Hepatocyte (in vitro differentiated cells): ENCODE measurements around the gene GSN. TPM values are rescaled to one million over a fixed set of nuclear protein-coding genes. Genes with fewer than 3 reads are reported as not detected.

Experiments
- DNase-seq: peaks from one replicate; pipeline ENCODE4 v3.0.0-alpha.2; 2016; ENCODE audit warnings: low spot score
- H2AFZ ChIP-seq: fragments of 200-600 bp; sonication (generic); 2 replicates; pipeline ENCODE4 v1.6.0; 2016; ENCODE audit warnings: antibody characterized with exemption, mild to moderate bottlenecking
- H3K27ac ChIP-seq: fragments of 200-600 bp; sonication (generic); 2 replicates; pipeline ENCODE4 v1.5.1; 2016; ENCODE audit warnings: mild to moderate bottlenecking
- H3K27me3 ChIP-seq: fragments of 200-600 bp; sonication (generic); 2 replicates; pipeline ENCODE4 v1.6.1; 2016
- H3K36me3 ChIP-seq: fragments of 200-600 bp; sonication (generic); replicated peaks from 2 replicates; pipeline ENCODE4 v1.5.1; 2016; ENCODE audit warnings: low read depth; ENCODE audit not compliant: insufficient read depth
- H3K4me1 ChIP-seq: fragments of 200-600 bp; sonication (generic); 2 replicates; pipeline ENCODE4 v1.5.1; 2016; ENCODE audit warnings: mild to moderate bottlenecking, moderate library complexity; ENCODE audit not compliant: insufficient read depth
- H3K4me2 ChIP-seq: fragments of 200-600 bp; sonication (generic); 2 replicates; pipeline ENCODE4 v1.6.0; 2016
- H3K4me3 ChIP-seq: fragments of 200-600 bp; sonication (generic); 2 replicates; pipeline ENCODE4 v1.5.1; 2016; ENCODE audit warnings: mild to moderate bottlenecking
- H3K79me2 ChIP-seq: fragments of 200-600 bp; sonication (generic); 2 replicates; pipeline ENCODE4 v1.6.0; 2017; ENCODE audit warnings: mild to moderate bottlenecking
- H3K9me2 ChIP-seq: fragments of 200-600 bp; sonication (generic); replicated peaks from 2 replicates; pipeline ENCODE4 v1.6.0; 2017; ENCODE audit warnings: mild to moderate bottlenecking; ENCODE audit not compliant: insufficient read depth
- H3K9me3 ChIP-seq: fragments of 200-600 bp; sonication (generic); 2 replicates; pipeline ENCODE4 v1.5.1; 2016; ENCODE audit warnings: low read depth, mild to moderate bottlenecking
- H4K20me1 ChIP-seq: fragments of 200-600 bp; sonication (generic); 2 replicates; pipeline ENCODE4 v1.6.0; 2016; ENCODE audit warnings: mild to moderate bottlenecking; ENCODE audit not compliant: insufficient read depth, poor library complexity, severe bottlenecking
- EZH2 ChIP-seq: fragments of 200-600 bp; sonication (generic); IDR thresholded peaks from 2 replicates; pipeline ENCODE4 v1.6.1; 2016; ENCODE audit warnings: antibody characterized with exemption, mild to moderate bottlenecking, borderline replicate concordance
- EZH2phosphoT487 ChIP-seq: fragments of 200-600 bp; sonication (generic); IDR thresholded peaks from one replicate; pipeline ENCODE4 v1.6.1; 2018; ENCODE audit warnings: antibody characterized with exemption, mild to moderate bottlenecking, low read depth, moderate library complexity; ENCODE audit not compliant: unreplicated experiment, severe bottlenecking
- WGBS: methylation state at CpG from one replicate; pipeline ENCODE4 v1.1.6; 2016; ENCODE audit warnings: low lambda C conversion rate; ENCODE audit errors: missing lambda C conversion rate; 5-methylcytosine and 5-hydroxymethylcytosine counted together
- polyA plus RNA-seq: library from polyadenylated mRNA; unstranded; fragments of >200 nt; fragmentation: Nextera tagmentation; extraction: Ambion mirVana; gene quantifications from 2 replicates; pipeline ENCODE4 v1.2.1, GENCODE V29; 2016
- total RNA-seq: library from RNA; depleted of rRNA; stranded (reverse); fragments of >200 nt; gene quantifications from 2 replicates; pipeline ENCODE4 v1.2.3, GENCODE V29; 2014
- TF ChIP-seq, protein P1 (sequence below): fragments of 200-600 bp; sonication (generic); IDR thresholded peaks from 2 replicates; pipeline ENCODE4 v1.5.1; 2016; ENCODE audit warnings: antibody characterized with exemption, mild to moderate bottlenecking; ENCODE audit not compliant: poor library complexity

GSN gene
- total and polyA plus RNA-seq, 2 experiments from 2014 or later: 396 to 404 TPM

DNA sequence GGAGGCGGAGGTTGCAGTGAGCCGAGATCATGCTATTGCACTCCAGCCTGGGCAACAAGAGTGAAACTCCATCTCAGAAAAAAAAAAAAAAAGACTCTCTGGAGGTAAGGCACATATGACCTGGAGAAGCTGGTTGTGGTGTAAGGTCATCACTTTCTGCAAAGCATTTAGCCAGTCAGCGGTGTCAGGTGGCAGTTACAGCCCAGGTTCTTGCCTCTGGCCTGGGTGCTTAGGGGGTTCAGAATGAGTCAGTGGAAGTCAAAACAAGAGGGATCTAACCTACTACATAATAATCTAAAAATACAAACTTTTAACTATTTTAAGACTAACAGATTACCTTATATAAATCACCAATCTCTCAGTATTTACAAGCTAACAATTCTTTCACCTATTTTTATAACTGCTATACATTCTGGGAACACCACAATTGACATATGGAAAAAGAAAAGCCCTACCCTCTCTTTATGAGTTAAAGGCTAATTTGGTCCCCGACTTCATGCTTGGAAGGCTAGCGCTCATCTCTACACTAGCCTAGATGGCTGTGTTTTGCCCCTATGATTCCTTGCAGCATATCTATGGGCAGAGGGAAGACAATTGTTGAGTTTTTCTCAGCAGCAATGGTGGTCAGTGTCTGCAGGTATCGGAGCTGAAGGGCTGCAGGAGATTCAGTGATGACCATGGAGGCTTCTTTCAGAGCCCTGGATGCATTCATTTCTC lies 72.9 kb downstream of the GSN start:
- Histone ChIP-seq H3K9me3 (no peaks in the 10 kb centered on the region), H3K4me1 (peaks cover 7% of the 10 kb centered on the region), H4K20me1 (no peaks in the 10 kb centered on the region), H3K27me3 (no peaks in the 10 kb centered on the region), H3K79me2 (no peaks in the 10 kb centered on the region), H3K36me3 (peaks cover 5% of the 10 kb centered on the region), H3K27ac (no peak overlapping the region), H2AFZ (no peak overlapping the region), H3K9me2 (no peaks in the 10 kb centered on the region), H3K4me3 (no peak overlapping the region), H3K4me2 (no peak overlapping the region)
- WGBS: 96% methylated on average over 6 of the region's 6 CpGs
- TF ChIP-seq, protein P1, sequence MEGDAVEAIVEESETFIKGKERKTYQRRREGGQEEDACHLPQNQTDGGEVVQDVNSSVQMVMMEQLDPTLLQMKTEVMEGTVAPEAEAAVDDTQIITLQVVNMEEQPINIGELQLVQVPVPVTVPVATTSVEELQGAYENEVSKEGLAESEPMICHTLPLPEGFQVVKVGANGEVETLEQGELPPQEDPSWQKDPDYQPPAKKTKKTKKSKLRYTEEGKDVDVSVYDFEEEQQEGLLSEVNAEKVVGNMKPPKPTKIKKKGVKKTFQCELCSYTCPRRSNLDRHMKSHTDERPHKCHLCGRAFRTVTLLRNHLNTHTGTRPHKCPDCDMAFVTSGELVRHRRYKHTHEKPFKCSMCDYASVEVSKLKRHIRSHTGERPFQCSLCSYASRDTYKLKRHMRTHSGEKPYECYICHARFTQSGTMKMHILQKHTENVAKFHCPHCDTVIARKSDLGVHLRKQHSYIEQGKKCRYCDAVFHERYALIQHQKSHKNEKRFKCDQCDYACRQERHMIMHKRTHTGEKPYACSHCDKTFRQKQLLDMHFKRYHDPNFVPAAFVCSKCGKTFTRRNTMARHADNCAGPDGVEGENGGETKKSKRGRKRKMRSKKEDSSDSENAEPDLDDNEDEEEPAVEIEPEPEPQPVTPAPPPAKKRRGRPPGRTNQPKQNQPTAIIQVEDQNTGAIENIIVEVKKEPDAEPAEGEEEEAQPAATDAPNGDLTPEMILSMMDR: no peak
- TF ChIP-seq EZH2 (no peak), EZH2phosphoT487 (no peak)
- no peak for DNase-seq

DNA sequence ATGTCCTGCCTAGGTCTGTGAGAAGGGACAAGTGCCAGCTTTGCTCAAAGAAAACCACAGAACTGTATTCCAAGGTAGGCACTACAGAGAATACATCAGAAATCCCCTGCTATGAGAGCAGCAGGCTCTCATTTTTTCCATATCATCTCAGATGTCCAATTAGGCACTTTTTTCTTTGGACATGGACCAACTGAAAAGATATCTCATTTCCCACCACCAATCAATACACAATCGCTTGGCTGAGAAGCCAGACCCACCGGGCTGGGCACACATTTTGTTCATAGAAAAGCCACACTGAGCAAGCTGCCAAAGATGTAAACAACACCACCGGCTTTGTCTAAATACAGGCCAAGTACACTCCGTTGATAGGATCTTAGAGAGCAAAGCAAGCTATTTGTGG lies 76.2 kb downstream of the GSN start:
- DNase-seq: no peak
- peak overlapping the region; percentile 18 for H3K4me2 ChIP-seq
- no peaks in the 10 kb centered on the region for H3K9me3 ChIP-seq
- no peaks in the 10 kb centered on the region for H3K27me3 ChIP-seq
- H4K20me1 ChIP-seq: no peaks in the 10 kb centered on the region
- H3K36me3 ChIP-seq: peaks cover 5% of the 10 kb centered on the region
- TF ChIP-seq EZH2phosphoT487 (no peak), EZH2 (no peak)
- TF ChIP-seq, protein P1: no peak
- H3K9me2 ChIP-seq: no peaks in the 10 kb centered on the region
- H3K4me1 ChIP-seq: peaks cover 15% of the 10 kb centered on the region
- peak overlapping the region; percentile 72 for H3K27ac ChIP-seq
- no peak overlapping the region for H3K4me3 ChIP-seq
- 50% methylated on average over 4 of the region's 4 CpGs for WGBS
- H2AFZ ChIP-seq: no peak overlapping the region
- peaks cover 4% of the 10 kb centered on the region for H3K79me2 ChIP-seq

GRCh38 chr9:121345070-121345469 lies 77.1 kb downstream of the GSN start:
- TF ChIP-seq, protein P1: no peak
- TF ChIP-seq EZH2phosphoT487 (no peak), EZH2 (no peak)
- no peak for DNase-seq
- Histone ChIP-seq H3K27ac (peak overlapping the region; percentile 72), H3K4me3 (no peak overlapping the region), H3K79me2 (peaks cover 6% of the 10 kb centered on the region), H3K36me3 (peaks cover 5% of the 10 kb centered on the region), H3K4me2 (no peak overlapping the region), H3K9me2 (no peaks in the 10 kb centered on the region), H2AFZ (no peak overlapping the region), H3K4me1 (peaks cover 24% of the 10 kb centered on the region), H3K9me3 (no peaks in the 10 kb centered on the region), H3K27me3 (no peaks in the 10 kb centered on the region), H4K20me1 (no peaks in the 10 kb centered on the region)
- WGBS: 86% methylated on average over 3 of the region's 3 CpGs
